DND-41 (cell line): ENCODE measurements around the gene RPS14.

Experiments used
- ATAC-seq: fragments of 200-7000 bp; cut with Tn5 transposase; 3 replicates; pipeline ENCODE4 v1.9.1; 2021; ENCODE audit warnings: low read depth; ENCODE audit not compliant: insufficient read depth
- DNase-seq: peaks from one replicate; pipeline ENCODE4 v3.0.0-alpha.2; 2020
- H2AFZ ChIP-seq: 2 replicates; pipeline ENCODE4 v1.6.0; 2012; ENCODE audit warnings: low read depth, low read length
- H3K27ac ChIP-seq: 2 replicates; pipeline ENCODE4 v1.5.1; 2012; ENCODE audit warnings: low read length, inconsistent platforms
- H3K27me3 ChIP-seq: fragments of 200-600 bp; sonication (generic); 2 replicates; pipeline ENCODE4 v1.6.0; 2012; ENCODE audit warnings: low read length, mild to moderate bottlenecking, inconsistent platforms; ENCODE audit not compliant: insufficient read depth, poor library complexity
- H3K36me3 ChIP-seq: 2 replicates; pipeline ENCODE4 v1.5.1; 2012; ENCODE audit warnings: low read length, inconsistent platforms; ENCODE audit not compliant: insufficient read depth
- H3K4me1 ChIP-seq: 2 replicates; pipeline ENCODE4 v1.5.1; 2012; ENCODE audit warnings: mild to moderate bottlenecking, low read length; ENCODE audit not compliant: insufficient read depth
- H3K4me2 ChIP-seq: 2 replicates; pipeline ENCODE4 v1.6.0; 2012; ENCODE audit warnings: mild to moderate bottlenecking, moderate library complexity, low read length, inconsistent platforms; ENCODE audit not compliant: insufficient read depth
- H3K4me3 ChIP-seq, 2 experiments: fragments of 200-600 bp in 1 of 2; shearing (Covaris generic) in 1 of 2; 2 replicates each; pipeline ENCODE4 v1.5.1; 2012 to 2016; ENCODE audit warnings: inconsistent platforms in 2 of 2, low read length in 2 of 2, mild to moderate bottlenecking in 2 of 2, low read depth in 1 of 2, moderate library complexity in 1 of 2
- H3K79me2 ChIP-seq: 2 replicates; pipeline ENCODE4 v1.6.0; 2012; ENCODE audit warnings: low read length, inconsistent platforms; ENCODE audit not compliant: insufficient read depth
- H3K9ac ChIP-seq: 2 replicates; pipeline ENCODE4 v1.6.0; 2012; ENCODE audit warnings: low read depth, mild to moderate bottlenecking, inconsistent platforms, low read length, moderate library complexity
- H3K9me3 ChIP-seq: 2 replicates; pipeline ENCODE4 v1.5.1; 2012; ENCODE audit warnings: low read length, moderate library complexity, mild to moderate bottlenecking, inconsistent platforms; ENCODE audit not compliant: insufficient read depth, severe bottlenecking
- H4K20me1 ChIP-seq: 2 replicates; pipeline ENCODE4 v1.6.0; 2012; ENCODE audit warnings: low read length; ENCODE audit not compliant: insufficient read depth
- CTCF ChIP-seq: IDR thresholded peaks from 2 replicates; pipeline ENCODE4 v1.5.1; 2012; ENCODE audit warnings: borderline replicate concordance, low read length, moderate library complexity, mild to moderate bottlenecking; ENCODE audit not compliant: poor library complexity, severe bottlenecking; ENCODE audit errors: extremely low read depth
- EZH2 ChIP-seq: IDR thresholded peaks from 3 replicates; pipeline ENCODE4 v1.6.1; 2012; ENCODE audit warnings: borderline replicate concordance, low read depth, mild to moderate bottlenecking, moderate library complexity, low read length, inconsistent platforms; ENCODE audit not compliant: severe bottlenecking

The RPS14 gene

GRCh38 chr5:150449517-150450339 is at the start of gene RPS14:
Gene RPS14, minus strand, starts transcription at chr5:150449739. Its CDS starts 2,006 bp downstream, at chr5:150447733.
- peaks cover 46% of the 10 kb centered on the region for H3K36me3 ChIP-seq
- TF ChIP-seq CTCF (peak; percentile 93), EZH2 (no peak)
- peaks cover 44% of the 10 kb centered on the region for H4K20me1 ChIP-seq
- H3K9me3 ChIP-seq, result peaks cover 3% of the 10 kb centered on the region
- peak within 1 kb of the TSS; percentile 100 for H3K27ac ChIP-seq
- peak within 1 kb of the TSS; percentile 87 for H3K9ac ChIP-seq
- H3K27me3 ChIP-seq, result no peaks in the 10 kb centered on the region
- H3K79me2 ChIP-seq, result peaks cover 39% of the 10 kb centered on the region
- peak within 1 kb of the TSS; percentile 70 to 78 for H3K4me3 ChIP-seq
- H3K4me1 ChIP-seq, result peaks cover 35% of the 10 kb centered on the region
- peak within 1 kb of the TSS; percentile 85 for H3K4me2 ChIP-seq
- DNase-seq (peak; percentile 95), ATAC-seq (peak; percentile 90)
- H2AFZ ChIP-seq, result peak within 1 kb of the TSS; percentile 95

- Histone ChIP-seq H3K4me2 (no peak overlapping the region), H3K79me2 (no peaks in the 10 kb centered on the region)
These were observed 49.4 kb upstream of the RPS14 start for GRCh38 chr5:150498971-150499370.

GRCh38 chr5:150498501-150498900 is 49.0 kb upstream of the RPS14 start:
- Histone ChIP-seq H3K9ac (no peak overlapping the region), H3K4me2 (no peak overlapping the region), H3K27me3 (peaks cover 3% of the 10 kb centered on the region), H3K79me2 (no peaks in the 10 kb centered on the region), H3K36me3 (no peaks in the 10 kb centered on the region), H3K4me1 (no peaks in the 10 kb centered on the region), H2AFZ (no peak overlapping the region), H3K4me3 (no peak overlapping the region), H3K27ac (no peak overlapping the region), H4K20me1 (no peaks in the 10 kb centered on the region), H3K9me3 (no peaks in the 10 kb centered on the region)
- no peak for DNase-seq
- ATAC-seq, result no peak
- no peak for TF ChIP-seq EZH2
- no peak for TF ChIP-seq CTCF

More at GRCh38 chr5:150498971-150499370, 49.4 kb upstream of the RPS14 start:
- Histone ChIP-seq H2AFZ (no peak overlapping the region), H3K4me1 (no peaks in the 10 kb centered on the region), H3K27ac (no peak overlapping the region), H3K27me3 (peaks cover 3% of the 10 kb centered on the region), H3K4me3 (no peak overlapping the region), H4K20me1 (no peaks in the 10 kb centered on the region), H3K36me3 (no peaks in the 10 kb centered on the region), H3K9ac (no peak overlapping the region), H3K9me3 (no peaks in the 10 kb centered on the region)
- ATAC-seq (no peak), DNase-seq (no peak)
- no peak for TF ChIP-seq EZH2
- no peak for TF ChIP-seq CTCF
